Measurements from ENCODE around the gene TAS2R40. TPM values are rescaled to one million over a fixed set of nuclear protein-coding genes. Genes with fewer than 3 reads are reported as not detected.
A peak's percentile ranks its signal among the peaks of the same experiment; 100 is the strongest.
"Not testable (repeated sequence)": the region's sequence is repeated elsewhere in the genome, so short reads cannot be mapped to it uniquely, and the experiment has no call there.

Gene TAS2R40
- total RNA-seq, 1 donor, result not detected

- Histone ChIP-seq H3K27me3 (ENCODE audit: insufficient read depth, low read length) (no peaks in the 10 kb centered on the region), H3K4me1 (ENCODE audit: insufficient read depth, low read length) (peaks cover 13% of the 10 kb centered on the region), H3K4me3 (ENCODE audit: low read length) (no peak overlapping the region), H3K9me3 (ENCODE audit: low read depth, low read length) (peaks cover 10% of the 10 kb centered on the region)
Measured at GRCh38 chr7:143255564-143255963, 33.7 kb downstream of the TAS2R40 start.

- Histone ChIP-seq H3K9me3 (ENCODE audit: low read depth, low read length) (peaks cover 10% of the 10 kb centered on the region), H3K4me1 (ENCODE audit: insufficient read depth, low read length) (peaks cover 12% of the 10 kb centered on the region), H3K4me3 (ENCODE audit: low read length) (no peak overlapping the region), H3K27me3 (ENCODE audit: insufficient read depth, low read length) (no peaks in the 10 kb centered on the region)
Measured at GRCh38 chr7:143256325-143256724, 34.5 kb downstream of the TAS2R40 start.

GRCh38 chr7:143256932-143257331, 35.1 kb downstream of the TAS2R40 start:
- no peak overlapping the region for H3K4me3 ChIP-seq (ENCODE audit: low read length)
- peaks cover 10% of the 10 kb centered on the region for H3K9me3 ChIP-seq (ENCODE audit: low read depth, low read length)
- no peaks in the 10 kb centered on the region for H3K27me3 ChIP-seq (ENCODE audit: insufficient read depth, low read length)
- H3K4me1 ChIP-seq (ENCODE audit: insufficient read depth, low read length), result peaks cover 6% of the 10 kb centered on the region

- Histone ChIP-seq H3K4me1 (ENCODE audit: insufficient read depth, low read length) (peaks cover 5% of the 10 kb centered on the region), H3K9me3 (ENCODE audit: low read depth, low read length) (peaks cover 10% of the 10 kb centered on the region), H3K27me3 (ENCODE audit: insufficient read depth, low read length) (no peaks in the 10 kb centered on the region), H3K4me3 (ENCODE audit: low read length) (no peak overlapping the region)
Measured at GRCh38 chr7:143257501-143257900, 35.7 kb downstream of the TAS2R40 start.

GRCh38 chr7:143258831-143259230, 37.0 kb downstream of the TAS2R40 start:
- H3K9me3 ChIP-seq (ENCODE audit: low read depth, low read length), result peaks cover 5% of the 10 kb centered on the region
- H3K4me3 ChIP-seq (ENCODE audit: low read length), result no peak overlapping the region
- H3K4me1 ChIP-seq (ENCODE audit: insufficient read depth, low read length), result peaks cover 11% of the 10 kb centered on the region

GRCh38 chr7:143259765-143260164, 37.9 kb downstream of the TAS2R40 start:
- H3K4me1 ChIP-seq (ENCODE audit: insufficient read depth, low read length), result peaks cover 20% of the 10 kb centered on the region
- no peaks in the 10 kb centered on the region for H3K27me3 ChIP-seq (ENCODE audit: insufficient read depth, low read length)
- no peaks in the 10 kb centered on the region for H3K9me3 ChIP-seq (ENCODE audit: low read depth, low read length)
- no peak overlapping the region for H3K4me3 ChIP-seq (ENCODE audit: low read length)

More at GRCh38 chr7:143258831-143259230, 37.0 kb downstream of the TAS2R40 start:
- H3K27me3 ChIP-seq (ENCODE audit: insufficient read depth, low read length), result no peaks in the 10 kb centered on the region

- H3K9me3 ChIP-seq (ENCODE audit: low read depth, low read length), result no peaks in the 10 kb centered on the region
- no peak overlapping the region for H3K4me3 ChIP-seq (ENCODE audit: low read length)
- no peaks in the 10 kb centered on the region for H3K27me3 ChIP-seq (ENCODE audit: insufficient read depth, low read length)
- peaks cover 37% of the 10 kb centered on the region for H3K4me1 ChIP-seq (ENCODE audit: insufficient read depth, low read length)
Measured at GRCh38 chr7:143261901-143262300, 40.1 kb downstream of the TAS2R40 start.

GRCh38 chr7:143263266-143264195, 41.7 kb downstream of the TAS2R40 start, which contains the start of gene GSTK1:
GSTK1 (plus strand) TSS chr7:143263441; CDS start chr7:143263514, 73 bp downstream.
- Histone ChIP-seq H3K4me3 (ENCODE audit: low read length) (peak within 1 kb of the TSS; percentile 75), H3K9me3 (ENCODE audit: low read depth, low read length) (no peaks in the 10 kb centered on the region), H3K4me1 (ENCODE audit: insufficient read depth, low read length) (peaks cover 38% of the 10 kb centered on the region)

GRCh38 chr7:143264196-143264568, 42.3 kb downstream of the TAS2R40 start:
- H3K27me3 ChIP-seq (ENCODE audit: insufficient read depth, low read length); H3K9me3 ChIP-seq (ENCODE audit: low read depth, low read length): not testable (repeated sequence)
- Histone ChIP-seq H3K4me1 (ENCODE audit: insufficient read depth, low read length) (peaks cover 41% of the 10 kb centered on the region), H3K4me3 (ENCODE audit: low read length) (peak overlapping the region; percentile 75)

More at GRCh38 chr7:143263266-143264195, 41.7 kb downstream of the TAS2R40 start, which contains the start of gene GSTK1:
- H3K27me3 ChIP-seq (ENCODE audit: insufficient read depth, low read length), result no peaks in the 10 kb centered on the region

- peaks cover 42% of the 10 kb centered on the region for H3K4me1 ChIP-seq (ENCODE audit: insufficient read depth, low read length)
- H3K4me3 ChIP-seq (ENCODE audit: low read length), result peak overlapping the region; percentile 2
- H3K27me3 ChIP-seq (ENCODE audit: insufficient read depth, low read length), result no peaks in the 10 kb centered on the region
- H3K9me3 ChIP-seq (ENCODE audit: low read depth, low read length), result no peaks in the 10 kb centered on the region
Measured at GRCh38 chr7:143265017-143265693, 43.3 kb downstream of the TAS2R40 start.

- no peak overlapping the region for H3K4me3 ChIP-seq (ENCODE audit: low read length)
- H3K9me3 ChIP-seq (ENCODE audit: low read depth, low read length), result no peaks in the 10 kb centered on the region
- no peaks in the 10 kb centered on the region for H3K27me3 ChIP-seq (ENCODE audit: insufficient read depth, low read length)
- H3K4me1 ChIP-seq (ENCODE audit: insufficient read depth, low read length), result peaks cover 30% of the 10 kb centered on the region
Measured at GRCh38 chr7:143269251-143269650, 47.4 kb downstream of the TAS2R40 start.

GRCh38 chr7:143271240-143271639, 49.4 kb downstream of the TAS2R40 start:
- Histone ChIP-seq H3K27me3 (ENCODE audit: insufficient read depth, low read length) (no peaks in the 10 kb centered on the region), H3K4me3 (ENCODE audit: low read length) (no peak overlapping the region), H3K4me1 (ENCODE audit: insufficient read depth, low read length) (peaks cover 12% of the 10 kb centered on the region), H3K9me3 (ENCODE audit: low read depth, low read length) (no peaks in the 10 kb centered on the region)
